Measurements from ENCODE around the gene NFAM1. TPM values are rescaled to one million over a fixed set of nuclear protein-coding genes. Genes with fewer than 3 reads are reported as not detected.

NFAM1 gene
- total RNA-seq, 4 donors from 2014 or later, result 0.11 to 1.9 (median 0.99) TPM

DNA sequence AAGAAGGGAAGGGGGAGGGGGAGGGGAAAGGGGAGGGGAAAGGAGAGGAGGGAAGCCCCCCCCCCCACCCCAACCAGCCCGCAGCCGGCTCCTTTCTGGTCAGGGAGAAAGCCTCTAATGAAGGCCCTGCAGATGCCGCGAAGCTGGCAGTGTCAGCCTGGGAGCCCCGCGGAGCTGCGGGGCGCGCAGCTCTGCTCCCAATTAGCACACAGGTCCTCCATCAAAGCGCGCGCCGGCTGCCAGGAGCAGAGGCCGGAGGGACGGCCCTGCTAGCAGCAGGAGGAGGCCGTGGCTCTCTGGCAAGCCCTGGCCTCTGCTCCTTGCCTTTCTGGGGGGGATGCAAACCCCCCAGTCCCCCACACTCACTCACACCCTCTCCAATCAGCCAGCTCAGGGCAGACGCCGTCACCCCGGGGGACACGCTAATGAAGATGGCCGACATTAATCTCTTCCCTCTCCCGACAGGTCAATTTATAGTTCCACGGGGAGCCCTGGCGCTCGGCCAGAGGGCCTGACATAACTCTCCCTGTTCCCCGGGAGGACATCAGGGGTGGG, 91.3 kb downstream of the NFAM1 start:
- Histone ChIP-seq H3K4me3 (peak overlapping the region in 1 of 4 donors; percentile 30), H3K9me3 (no peaks in the 10 kb centered on the region), H3K4me1 (peaks cover 10 to 53% (median 14%) of the 10 kb centered on the region in 3 donors), H3K27me3 (peaks cover 0 to 44% (median 0%) of the 10 kb centered on the region in 4 donors), H3K36me3 (no peaks in the 10 kb centered on the region), H3K27ac (no peak overlapping the region)
- DNase-seq, result no peak
- 13 to 38% methylated on average over 2 to 13 of the region's 26 CpGs for WGBS, 2 donors
- TF ChIP-seq, protein P1, sequence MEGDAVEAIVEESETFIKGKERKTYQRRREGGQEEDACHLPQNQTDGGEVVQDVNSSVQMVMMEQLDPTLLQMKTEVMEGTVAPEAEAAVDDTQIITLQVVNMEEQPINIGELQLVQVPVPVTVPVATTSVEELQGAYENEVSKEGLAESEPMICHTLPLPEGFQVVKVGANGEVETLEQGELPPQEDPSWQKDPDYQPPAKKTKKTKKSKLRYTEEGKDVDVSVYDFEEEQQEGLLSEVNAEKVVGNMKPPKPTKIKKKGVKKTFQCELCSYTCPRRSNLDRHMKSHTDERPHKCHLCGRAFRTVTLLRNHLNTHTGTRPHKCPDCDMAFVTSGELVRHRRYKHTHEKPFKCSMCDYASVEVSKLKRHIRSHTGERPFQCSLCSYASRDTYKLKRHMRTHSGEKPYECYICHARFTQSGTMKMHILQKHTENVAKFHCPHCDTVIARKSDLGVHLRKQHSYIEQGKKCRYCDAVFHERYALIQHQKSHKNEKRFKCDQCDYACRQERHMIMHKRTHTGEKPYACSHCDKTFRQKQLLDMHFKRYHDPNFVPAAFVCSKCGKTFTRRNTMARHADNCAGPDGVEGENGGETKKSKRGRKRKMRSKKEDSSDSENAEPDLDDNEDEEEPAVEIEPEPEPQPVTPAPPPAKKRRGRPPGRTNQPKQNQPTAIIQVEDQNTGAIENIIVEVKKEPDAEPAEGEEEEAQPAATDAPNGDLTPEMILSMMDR (IDR thresholded peaks at IDR 0.05), result no peak
- TF ChIP-seq POLR2A (IDR thresholded peaks at IDR 0.05), result no peak
- intact Hi-C loops (cut with DNase I), result no loop called here

DNA sequence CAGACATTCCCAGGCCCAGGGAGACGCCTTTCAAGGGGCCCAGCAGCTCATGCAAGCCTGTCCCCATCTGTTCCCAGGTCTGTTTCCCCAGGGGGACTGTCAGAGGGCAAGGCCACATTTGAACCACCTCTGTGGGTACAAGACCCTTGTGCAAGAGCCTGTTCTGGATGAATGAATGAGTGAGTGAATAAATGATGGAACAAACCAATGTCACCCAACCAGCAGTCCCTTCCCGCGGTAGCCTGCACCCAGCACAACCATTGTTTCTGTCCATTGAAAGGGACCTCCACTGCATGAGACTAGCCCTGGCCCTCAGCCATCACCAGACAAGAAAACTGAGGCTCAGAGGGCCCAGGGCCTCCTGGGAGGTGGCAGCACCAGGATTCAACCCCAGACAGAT, 92.1 kb downstream of the NFAM1 start:
- Histone ChIP-seq H3K9me3 (no peaks in the 10 kb centered on the region), H3K27me3 (peaks cover 0 to 44% (median 0%) of the 10 kb centered on the region in 4 donors), H3K4me3 (no peak overlapping the region), H3K4me1 (peaks cover 10 to 54% (median 14%) of the 10 kb centered on the region in 3 donors), H3K27ac (no peak overlapping the region), H3K36me3 (no peaks in the 10 kb centered on the region)
- TF ChIP-seq, protein P1 (IDR thresholded peaks at IDR 0.05), result no peak
- no peak for TF ChIP-seq POLR2A (IDR thresholded peaks at IDR 0.05)
- WGBS, 2 donors, result 92% methylated on average over 2 of the region's 3 CpGs; no CpG with 5 or more reads in 1 of the 2 donors
- intact Hi-C loops (cut with DNase I), result no loop called here
- no peak for DNase-seq

DNA sequence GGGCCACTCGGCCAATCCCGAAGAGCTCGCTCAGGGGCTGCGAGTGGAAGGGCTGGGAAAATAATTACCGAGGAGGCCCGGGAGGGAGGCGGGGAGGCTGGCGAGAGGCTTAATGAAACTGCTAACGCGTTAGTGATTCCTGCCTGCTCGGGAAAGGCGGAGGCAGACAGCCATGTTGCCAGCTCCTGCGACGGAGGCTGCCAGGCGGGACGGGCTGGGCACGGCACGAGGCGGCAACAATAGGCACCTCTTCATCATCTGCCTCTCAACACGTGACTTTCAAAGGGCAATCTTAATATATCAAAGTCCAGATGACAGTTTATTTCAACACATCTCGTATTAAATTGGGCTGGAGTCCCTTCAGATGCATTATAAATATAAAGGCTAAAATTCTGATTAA, 93.7 kb downstream of the NFAM1 start:
- 58 to 76% methylated on average over 11 to 19 of the region's 21 CpGs for WGBS, 2 donors
- intact Hi-C loops (cut with DNase I), result no loop called here

GRCh38 chr22:42337356-42337755, 94.8 kb downstream of the NFAM1 start:
- no peak for TF ChIP-seq POLR2A (IDR thresholded peaks at IDR 0.05)
- TF ChIP-seq, protein P1 (IDR thresholded peaks at IDR 0.05), result no peak
- Histone ChIP-seq H3K27ac (no peak overlapping the region), H3K9me3 (no peaks in the 10 kb centered on the region), H3K4me3 (no peak overlapping the region), H3K27me3 (peaks cover 0 to 28% (median 0%) of the 10 kb centered on the region in 4 donors), H3K36me3 (no peaks in the 10 kb centered on the region), H3K4me1 (peaks cover 0 to 31% (median 0%) of the 10 kb centered on the region in 3 donors)
- DNase-seq, result no peak
- intact Hi-C loops (cut with DNase I), result no loop called here

More for the DNA sequence above, 93.7 kb downstream of the NFAM1 start:
- H3K4me1 ChIP-seq, result peaks cover 3 to 41% (median 5%) of the 10 kb centered on the region in 3 donors
- H3K4me3 ChIP-seq, result no peak overlapping the region
- no peak for DNase-seq
- peaks cover 0 to 37% (median 0%) of the 10 kb centered on the region in 4 donors for H3K27me3 ChIP-seq
- H3K36me3 ChIP-seq, result no peaks in the 10 kb centered on the region
- TF ChIP-seq, protein P1 (IDR thresholded peaks at IDR 0.05), result no peak
- TF ChIP-seq POLR2A (IDR thresholded peaks at IDR 0.05), result no peak
- no peak overlapping the region for H3K27ac ChIP-seq
- H3K9me3 ChIP-seq, result no peaks in the 10 kb centered on the region

DNA sequence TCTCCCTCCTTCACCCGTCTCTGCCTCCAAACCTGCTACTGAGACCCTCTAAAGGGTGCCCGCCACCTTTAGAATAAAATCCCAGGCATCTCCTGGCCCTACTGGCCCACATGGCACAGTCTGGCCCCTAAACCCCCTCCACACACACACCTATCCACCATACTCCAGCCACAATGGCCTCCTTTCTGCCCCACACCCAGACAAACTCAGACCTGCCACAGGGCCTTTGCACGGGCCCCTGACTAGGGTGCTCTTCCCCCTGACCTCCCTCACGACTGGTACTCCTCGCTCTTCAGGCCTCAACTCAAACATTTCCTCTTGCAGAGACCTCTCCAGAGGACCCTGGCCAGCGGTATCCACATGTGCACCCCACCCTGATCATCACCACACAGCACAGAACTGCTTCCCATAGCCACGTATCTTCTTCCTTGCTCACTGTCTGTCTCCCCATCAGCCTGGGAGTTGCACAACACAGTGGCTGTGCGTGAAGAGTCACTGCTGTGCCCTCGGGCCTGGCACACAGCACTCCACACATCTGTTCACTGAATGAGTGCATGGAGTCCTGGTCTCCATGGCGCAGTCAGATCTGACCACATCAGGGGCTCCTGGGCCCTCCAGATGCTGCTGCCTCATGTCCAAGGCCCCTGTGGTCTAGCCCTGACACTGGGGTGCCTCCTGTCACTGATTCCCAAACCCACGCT, 95.5 kb downstream of the NFAM1 start:
- Histone ChIP-seq H3K27me3 (peaks cover 0 to 25% (median 0%) of the 10 kb centered on the region in 4 donors), H3K36me3 (no peaks in the 10 kb centered on the region)

More for the DNA sequence above, 95.5 kb downstream of the NFAM1 start:
- Histone ChIP-seq H3K27ac (no peak overlapping the region), H3K4me3 (no peak overlapping the region), H3K9me3 (no peaks in the 10 kb centered on the region), H3K4me1 (peaks cover 0 to 25% (median 0%) of the 10 kb centered on the region in 3 donors)
- TF ChIP-seq POLR2A (IDR thresholded peaks at IDR 0.05), result no peak
- TF ChIP-seq, protein P1 (IDR thresholded peaks at IDR 0.05), result no peak
- WGBS, 2 donors, result 68 to 77% methylated on average over 10 to 11 of the region's 11 CpGs
- no peak for DNase-seq
- intact Hi-C loops (cut with DNase I), result no loop called here
